MCF 10A (cell line): ENCODE results near the gene FILIP1. TPM values are rescaled to one million over a fixed set of nuclear protein-coding genes. Genes with fewer than 3 reads are reported as not detected.

Source experiments
- BruUV-seq: library from RNA; stranded (reverse); fragments of 400-500 nt; replicated peaks from 2 replicates; lab custom pipeline; 2021; lab: Mats Ljungman, UMichigan
- CTCF ChIA-PET: fragments of 300-600 bp; sonication (Branson Sonifier 250); formaldehyde crosslinking; extraction: SDS; loops from one replicate; lab custom pipeline; 2021; ENCODE audit warnings: antibody characterized with exemption, inconsistent platforms; lab: Yijun Ruan, JAX
- POLR2A ChIA-PET: fragments of 300-600, 350-650 bp; sonication (Branson Sonifier 250); formaldehyde crosslinking; extraction: SDS; loops from one replicate; lab custom pipeline; 2020; ENCODE audit warnings: antibody characterized with exemption, inconsistent platforms; lab: Yijun Ruan, JAX
- DNase-seq: peaks from one replicate; pipeline ENCODE4 v3.0.0-alpha.2; 2018; ENCODE audit not compliant: unreplicated experiment
- H3K27ac Mint-ChIP-seq: one replicate; pipeline ENCODE4 v1.8.0; 2022; ENCODE audit warnings: mild to moderate bottlenecking, low read depth, mixed read lengths; ENCODE audit not compliant: unreplicated experiment
- H3K27me3 Mint-ChIP-seq: one replicate; pipeline ENCODE4 v1.8.0; 2022; ENCODE audit warnings: mixed read lengths; ENCODE audit not compliant: insufficient read depth, unreplicated experiment
- H3K36me3 Mint-ChIP-seq: one replicate; pipeline ENCODE4 v1.8.0; 2022; ENCODE audit warnings: mild to moderate bottlenecking, moderate library complexity, mixed read lengths; ENCODE audit not compliant: insufficient read depth, unreplicated experiment
- H3K4me1 Mint-ChIP-seq: one replicate; pipeline ENCODE4 v1.8.0; 2022; ENCODE audit warnings: mixed read lengths; ENCODE audit not compliant: insufficient read depth, unreplicated experiment
- H3K4me3 Mint-ChIP-seq: one replicate; pipeline ENCODE4 v1.8.0; 2022; ENCODE audit warnings: mild to moderate bottlenecking, moderate library complexity, mixed read lengths; ENCODE audit not compliant: unreplicated experiment
- H3K9me3 Mint-ChIP-seq: one replicate; pipeline ENCODE4 v1.8.0; 2022; ENCODE audit warnings: mixed read lengths; ENCODE audit not compliant: unreplicated experiment
- CTCF ChIP-seq: fragments of 200-600 bp; IDR thresholded peaks from one replicate; pipeline ENCODE4 v1.8.0; 2022; ENCODE audit warnings: antibody characterized with exemption, mild to moderate bottlenecking; ENCODE audit not compliant: unreplicated experiment
- intact Hi-C: fragments of 100-400 bp; cut with micrococcal nuclease; formaldehyde crosslinking; loops from 2 replicates; pipeline ENCODE4 v1.14.1; 2022
- total RNA-seq: library from RNA; stranded (reverse); gene quantifications from 2 replicates; pipeline ENCODE4 v1.2.3, GENCODE V29; 2022

Gene FILIP1
- total RNA-seq, 1 experiment from 2014 or later = 0.14 TPM

- intact Hi-C loops = loop anchor here (2.0 kb wide), 1 partner anchor 18 kb away; no protein-coding TSS in a partner anchor
- Mint-ChIP-seq H3K27ac (no peak overlapping the region), H3K9me3 (no peaks in the 10 kb centered on the region), H3K4me3 (no peak overlapping the region), H3K4me1 (peaks cover 16% of the 10 kb centered on the region), H3K27me3 (no peaks in the 10 kb centered on the region), H3K36me3 (no peaks in the 10 kb centered on the region)
- no peak for TF ChIP-seq CTCF
- ChIA-PET POLR2A (interaction anchor here (0.6 to 11.1 kb wide), 23 partner anchors 9 to 1766 kb away, joined by 3 to 314 read pairs (median 5); partner anchors contain the start of genes COX7A2 and SENP6), CTCF (interaction anchor here (1.1 to 3.6 kb wide), 3 partner anchors 10 to 18 kb away, joined by 5 to 25 read pairs (median 6); no protein-coding TSS in a partner anchor)
- DNase-seq = peak; percentile 42
- BruUV-seq = TSS peak; percentile 86
Observed at GRCh38 chr6:75285283-75285639, 208.3 kb downstream of the FILIP1 start.

- intact Hi-C loops = loop anchor here (2.0 kb wide), 1 partner anchor 18 kb away; no protein-coding TSS in a partner anchor
- H3K27me3 Mint-ChIP-seq = no peaks in the 10 kb centered on the region
- no peaks in the 10 kb centered on the region for H3K36me3 Mint-ChIP-seq
- no peak for TF ChIP-seq CTCF
- no peak within 1 kb of the TSS for H3K4me3 Mint-ChIP-seq
- CTCF ChIA-PET = interaction anchor here (1.1 to 3.6 kb wide), 4 partner anchors 9 to 18 kb away, joined by 5 to 25 read pairs (median 6); no protein-coding TSS in a partner anchor
- POLR2A ChIA-PET = interaction anchor here (0.7 to 11.1 kb wide), 26 partner anchors 9 to 1765 kb away, joined by 3 to 314 read pairs (median 5); partner anchors contain the start of genes COL12A1, COX7A2 and SENP6
- BruUV-seq = no TSS peak
- no peak within 1 kb of the TSS for H3K27ac Mint-ChIP-seq
- DNase-seq = peak; percentile 99
- peaks cover 21% of the 10 kb centered on the region for H3K4me1 Mint-ChIP-seq
- no peaks in the 10 kb centered on the region for H3K9me3 Mint-ChIP-seq
Observed at GRCh38 chr6:75284632-75285282, 208.8 kb downstream of the FILIP1 start, which contains the start of gene TMEM30A. Gene TMEM30A (minus strand): TSS chr6:75284792. CDS start chr6:75284638, 154 bp downstream.

DNA sequence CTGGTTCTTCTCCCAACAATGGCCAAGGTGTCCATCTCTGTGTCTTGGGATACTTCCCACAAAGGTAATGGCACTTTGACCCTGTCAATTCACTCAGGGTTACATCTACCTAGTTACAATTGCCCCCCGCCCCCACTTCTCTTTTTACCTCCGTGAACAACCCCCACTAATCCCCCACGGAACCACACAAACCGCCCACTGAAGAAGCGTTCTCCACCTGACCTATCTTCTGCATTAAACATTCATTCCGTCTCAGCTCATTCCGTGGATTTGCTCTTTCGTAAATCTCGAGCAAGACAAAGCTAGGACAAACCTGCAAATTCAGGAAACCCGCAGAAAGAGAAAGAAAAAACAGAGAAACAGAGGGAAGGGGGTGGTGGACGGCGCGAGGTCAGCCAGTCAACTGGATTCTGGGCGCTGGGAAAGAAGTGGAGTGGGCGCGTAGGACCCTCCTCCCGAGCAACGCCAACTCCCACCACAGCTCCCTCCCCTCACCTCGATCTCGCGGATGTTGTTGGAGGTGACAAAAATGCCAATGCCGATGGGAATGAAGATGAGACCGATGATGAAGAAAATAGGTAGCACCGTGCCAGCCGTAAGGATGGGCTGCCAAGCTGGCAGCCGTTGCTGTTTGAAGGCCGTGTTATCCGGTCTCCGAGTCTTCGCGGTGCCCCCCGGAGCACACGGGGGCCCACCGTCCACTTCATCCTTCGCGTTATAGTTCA is 209.5 kb downstream of the FILIP1 start:
- DNase-seq = no peak
- CTCF ChIA-PET = interaction anchor here (0.5 to 3.6 kb wide), 6 partner anchors 9 to 1774 kb away, joined by 3 to 25 read pairs (median 5); no protein-coding TSS in a partner anchor

More for the DNA sequence above, 209.5 kb downstream of the FILIP1 start:
- no peaks in the 10 kb centered on the region for H3K9me3 Mint-ChIP-seq
- H3K36me3 Mint-ChIP-seq = no peaks in the 10 kb centered on the region
- peaks cover 28% of the 10 kb centered on the region for H3K4me1 Mint-ChIP-seq
- POLR2A ChIA-PET = interaction anchor here (0.5 to 11.1 kb wide), 27 partner anchors 8 to 1765 kb away, joined by 3 to 314 read pairs (median 5); partner anchors contain the start of genes COL12A1, COX7A2 and SENP6
- no peak overlapping the region for H3K4me3 Mint-ChIP-seq
- intact Hi-C loops = loop anchor here (2.0 kb wide), 1 partner anchor 17 kb away; no protein-coding TSS in a partner anchor
- no peak overlapping the region for H3K27ac Mint-ChIP-seq
- no peak for TF ChIP-seq CTCF
- BruUV-seq = no TSS peak
- no peaks in the 10 kb centered on the region for H3K27me3 Mint-ChIP-seq
